GM19035 (cell line): ENCODE results near the gene SKAP1.

Source experiments
- ATAC-seq: cut with Tn5 transposase; IDR thresholded peaks from one replicate; pipeline ENCODE4 v1.9.1; 2021; ENCODE audit not compliant: unreplicated experiment

The SKAP1 gene

GRCh38 chr17:48153691-48154358 lies 276.2 kb downstream of the SKAP1 start:
- ATAC-seq = no peak

DNA sequence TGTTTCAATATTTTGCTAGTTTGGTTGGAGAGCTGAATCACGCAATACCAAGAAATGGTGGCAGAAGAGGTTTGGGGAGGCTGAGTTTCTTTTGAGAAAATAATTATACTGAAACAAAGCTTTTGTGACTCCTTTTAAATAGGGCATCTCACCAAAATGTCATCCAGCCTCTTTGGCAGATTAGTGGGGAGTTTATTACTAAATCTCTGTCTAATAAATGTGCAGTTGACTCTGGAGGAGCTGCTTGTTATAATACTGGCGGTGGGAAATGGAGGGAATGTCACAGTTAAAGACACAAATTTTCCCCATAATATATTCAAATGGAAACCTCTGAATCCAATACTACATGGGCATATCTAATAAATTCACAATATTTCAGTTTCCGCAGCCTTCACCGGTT lies 277.7 kb downstream of the SKAP1 start:
- no peak for ATAC-seq

DNA sequence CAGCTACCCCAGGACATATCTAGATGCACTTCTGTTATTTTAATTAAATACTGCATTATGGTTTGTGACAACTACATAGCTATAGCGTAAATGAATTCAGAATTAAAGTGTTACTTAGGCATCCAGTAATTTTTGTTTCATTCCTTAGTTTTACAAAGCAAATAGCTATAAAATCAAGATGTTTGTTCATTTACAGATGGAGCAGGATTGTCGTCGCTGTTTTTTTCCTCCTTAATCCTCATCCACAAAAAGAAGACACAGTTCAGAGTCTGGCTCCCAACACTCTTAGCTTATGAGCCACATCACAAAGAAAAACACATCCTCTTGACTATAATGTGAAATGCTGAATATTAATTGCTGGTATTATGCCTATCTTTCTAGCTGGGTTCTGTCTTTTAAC lies 278.8 kb downstream of the SKAP1 start:
- ATAC-seq = no peak

DNA sequence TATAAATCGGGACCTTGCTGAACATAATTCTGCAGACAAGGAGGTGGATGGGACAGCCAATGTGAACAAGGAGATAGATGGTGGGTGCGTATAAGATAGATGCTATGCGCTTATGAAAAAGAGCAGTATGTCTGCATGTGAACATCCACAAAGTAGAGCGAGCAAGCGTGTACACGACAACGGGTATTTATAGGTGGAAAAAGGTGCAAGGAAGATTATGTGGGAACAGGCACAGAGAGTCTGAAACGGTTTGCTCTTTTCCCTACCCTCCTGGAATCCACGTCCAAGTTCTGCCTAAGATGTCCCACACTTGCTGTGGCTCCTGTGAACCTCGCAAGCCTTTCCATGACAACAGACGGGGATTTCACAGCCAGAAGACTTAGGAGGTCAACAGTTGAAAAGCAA lies 279.4 kb downstream of the SKAP1 start:
- no peak for ATAC-seq

GRCh38 chr17:48149787-48150463 lies 280.1 kb downstream of the SKAP1 start:
- no peak for ATAC-seq

DNA sequence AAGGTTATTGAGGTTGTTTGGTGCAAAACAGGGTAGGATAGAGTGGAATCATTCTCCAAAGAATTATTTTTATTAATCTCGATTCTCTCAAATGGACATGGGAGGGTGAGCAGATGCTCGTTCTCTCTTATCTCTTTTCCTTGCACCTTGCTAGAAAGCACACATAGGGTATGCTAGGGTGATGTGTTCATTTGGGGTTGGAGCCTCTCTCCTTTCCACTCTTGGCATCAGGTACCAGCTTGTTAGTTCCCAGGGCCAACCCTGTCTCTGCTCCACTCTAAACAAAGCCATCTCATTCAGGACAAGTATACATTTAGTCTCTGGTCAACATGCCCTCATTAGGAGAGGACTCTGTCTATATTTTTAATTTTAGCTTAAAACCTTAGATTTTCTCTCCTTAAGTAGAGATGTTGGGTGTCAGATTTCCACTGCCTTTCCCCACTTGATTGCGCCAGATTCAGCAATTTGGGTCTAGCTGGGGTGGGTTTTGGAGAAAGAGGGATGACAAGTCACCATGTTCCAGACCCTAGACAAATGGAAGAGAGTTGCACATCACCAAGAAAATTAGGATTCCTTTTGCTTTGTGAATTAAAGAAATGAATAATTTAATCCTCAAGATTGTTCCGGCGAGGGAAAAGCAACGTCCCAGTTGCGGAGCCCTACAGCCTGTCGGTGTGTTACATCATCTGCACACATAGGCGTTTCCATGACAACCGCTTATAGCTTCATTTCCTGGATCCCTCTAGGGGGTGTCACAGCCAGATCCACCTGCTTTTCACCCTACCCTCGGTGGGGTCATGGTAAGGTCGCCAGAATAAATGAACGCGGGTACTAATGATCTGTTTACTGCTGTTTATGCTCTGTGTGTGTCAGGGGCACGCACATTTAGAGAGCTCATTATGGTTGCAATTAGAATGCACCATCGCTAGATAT lies 280.9 kb downstream of the SKAP1 start:
- ATAC-seq = no peak

DNA sequence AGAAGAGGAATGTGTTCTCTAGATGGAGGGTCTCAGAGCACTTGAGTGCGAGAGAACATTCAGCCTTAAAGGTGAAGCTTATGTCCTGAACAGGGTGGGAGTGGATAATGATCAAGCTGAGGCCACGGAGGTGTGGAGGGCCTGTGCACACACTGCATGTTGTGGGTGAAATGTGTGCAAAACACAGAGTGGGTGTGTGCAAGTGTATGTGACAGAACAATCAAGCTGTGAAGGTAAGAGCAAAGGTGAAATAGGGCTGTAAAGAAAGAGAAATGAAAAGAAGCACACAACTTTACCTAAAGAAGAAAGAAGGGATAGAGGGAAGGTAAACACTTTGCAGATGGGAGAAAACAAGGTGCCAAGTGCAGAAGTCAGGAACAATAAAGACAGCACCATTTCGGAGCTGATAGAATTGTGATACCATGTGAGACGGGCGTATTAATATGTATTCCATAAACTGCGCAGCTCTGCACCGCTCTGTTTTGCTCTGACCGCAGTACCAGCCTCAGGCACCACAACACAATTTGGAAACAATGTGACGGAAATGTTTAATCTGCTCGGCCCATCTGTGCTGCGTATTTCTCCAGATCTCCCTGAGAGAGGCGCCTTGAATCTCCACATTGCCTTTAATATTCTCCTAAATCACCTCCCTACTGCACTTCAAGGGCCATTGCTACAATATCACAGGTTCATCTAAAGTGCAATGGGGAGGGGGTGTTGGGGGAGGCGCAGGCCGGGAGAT lies 281.8 kb downstream of the SKAP1 start:
- no peak for ATAC-seq

GRCh38 chr17:48144976-48145798 lies 284.8 kb downstream of the SKAP1 start:
- no peak for ATAC-seq

GRCh38 chr17:48144231-48144630 lies 285.8 kb downstream of the SKAP1 start:
- ATAC-seq = no peak

DNA sequence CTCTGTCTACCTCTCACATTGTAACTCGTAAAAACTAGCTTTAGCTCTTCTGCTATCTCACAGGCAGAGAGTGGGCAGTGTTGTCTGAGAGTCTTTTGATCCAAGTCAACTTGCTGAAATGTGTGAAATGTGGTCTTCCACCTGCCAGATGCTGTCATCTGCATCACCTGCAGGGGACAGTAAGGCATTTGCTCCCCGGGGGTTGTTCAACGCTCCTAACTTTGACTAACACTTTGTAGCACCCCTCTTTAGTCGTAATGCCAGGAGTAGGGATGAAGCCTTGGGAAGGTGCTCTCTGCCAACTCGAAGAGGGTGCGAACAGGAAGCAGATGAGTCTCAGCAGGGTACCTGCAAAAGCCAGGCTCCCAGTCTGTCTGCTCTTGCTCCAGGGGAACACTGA lies 286.4 kb downstream of the SKAP1 start:
- no peak for ATAC-seq

- ATAC-seq = no peak
Observed at GRCh38 chr17:48139944-48140343, 290.1 kb downstream of the SKAP1 start.

GRCh38 chr17:48137656-48138055 lies 292.4 kb downstream of the SKAP1 start:
- no peak for ATAC-seq

DNA sequence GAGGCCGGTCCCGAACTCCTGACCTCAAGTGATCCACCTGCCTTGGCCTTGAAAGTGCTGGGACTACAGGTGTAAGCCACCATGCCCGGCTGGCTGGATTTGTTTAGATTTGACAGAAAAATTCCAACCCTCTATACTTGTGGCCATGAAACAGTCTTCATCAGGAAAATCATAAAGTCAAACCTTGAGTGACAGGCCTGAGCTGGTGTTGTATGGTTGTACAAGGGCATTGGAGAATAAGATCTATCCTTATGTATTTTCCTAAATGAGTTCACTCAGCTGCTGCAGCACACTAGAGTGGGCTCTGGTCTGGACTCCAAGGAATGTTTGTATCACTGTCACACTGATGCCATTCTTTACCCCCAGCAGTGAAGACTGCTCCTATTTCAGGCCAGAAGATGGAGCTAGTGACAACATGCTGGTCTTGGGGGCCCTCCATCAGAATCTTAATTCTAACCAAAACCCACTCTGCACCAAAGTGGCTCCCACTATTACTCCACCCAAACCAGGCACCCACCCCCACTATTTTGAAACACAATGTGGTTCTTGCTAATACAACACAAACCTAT lies 295.0 kb downstream of the SKAP1 start:
- ATAC-seq = no peak

- ATAC-seq = no peak
Observed at GRCh38 chr17:48132385-48132784, 297.6 kb downstream of the SKAP1 start.

DNA sequence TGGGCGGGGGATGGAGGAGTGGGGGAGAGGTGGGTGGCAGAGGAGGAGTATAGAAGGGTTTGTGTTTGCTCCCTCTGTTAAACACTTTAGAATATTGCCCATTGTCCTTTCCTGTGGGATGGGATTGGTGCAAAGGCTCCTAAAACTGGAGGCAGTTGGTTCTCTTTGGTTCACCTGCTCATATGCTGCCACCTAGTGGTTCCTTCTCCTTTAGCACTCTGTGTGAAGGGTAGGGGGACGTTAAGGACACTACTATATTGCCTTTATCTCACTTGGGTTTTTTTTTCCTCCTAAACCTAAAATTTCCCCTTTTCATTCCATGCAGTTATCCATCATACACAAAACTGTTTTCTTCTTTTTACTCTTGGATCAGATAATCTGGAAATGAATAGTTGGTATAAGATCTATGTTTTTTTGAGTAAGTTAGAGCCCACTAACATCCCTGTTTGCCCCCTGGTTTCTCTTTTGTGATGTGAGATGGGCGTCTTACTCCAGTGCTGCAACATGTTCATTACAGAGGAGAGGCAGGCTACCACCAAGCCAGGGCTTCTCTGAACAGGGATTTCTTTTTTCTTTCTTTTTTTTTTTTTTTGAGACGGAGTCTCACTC lies 298.7 kb downstream of the SKAP1 start:
- no peak for ATAC-seq

GRCh38 chr17:48129981-48130380 lies 300.0 kb downstream of the SKAP1 start:
- no peak for ATAC-seq

GRCh38 chr17:48128400-48128799 lies 301.6 kb downstream of the SKAP1 start:
- ATAC-seq = no peak

DNA sequence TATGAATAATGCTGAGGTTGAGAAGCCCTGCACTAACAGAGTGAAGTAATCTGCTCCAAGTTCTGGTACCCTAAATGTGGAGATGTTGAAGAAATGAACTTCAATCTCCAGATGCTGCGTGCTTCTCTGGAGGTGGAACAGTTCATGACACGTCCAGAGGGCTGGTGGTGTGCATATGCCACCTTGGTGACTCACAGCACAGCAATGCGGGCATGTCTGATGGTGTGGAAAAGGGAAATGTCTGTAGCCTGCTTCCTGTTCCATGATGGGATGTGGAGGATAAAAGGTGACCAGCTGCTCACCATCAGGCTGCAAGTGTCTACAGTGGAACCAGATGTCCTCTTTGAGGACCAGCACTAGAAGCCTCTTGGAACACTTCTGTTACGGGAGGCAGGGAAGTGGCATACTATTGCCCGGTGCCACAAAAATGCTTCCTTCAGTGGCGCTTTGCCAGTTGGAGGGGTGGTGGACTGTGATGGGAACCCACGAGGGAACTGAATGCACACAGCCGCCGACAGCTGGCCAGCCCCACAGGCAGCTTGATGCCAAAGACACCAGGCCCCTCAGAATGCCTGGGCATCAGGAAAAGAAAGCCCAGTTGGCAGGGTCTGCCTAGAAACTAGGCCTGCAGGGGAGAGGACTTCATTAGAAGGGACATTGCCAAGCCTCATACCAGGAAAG lies 302.5 kb downstream of the SKAP1 start:
- ATAC-seq = no peak

DNA sequence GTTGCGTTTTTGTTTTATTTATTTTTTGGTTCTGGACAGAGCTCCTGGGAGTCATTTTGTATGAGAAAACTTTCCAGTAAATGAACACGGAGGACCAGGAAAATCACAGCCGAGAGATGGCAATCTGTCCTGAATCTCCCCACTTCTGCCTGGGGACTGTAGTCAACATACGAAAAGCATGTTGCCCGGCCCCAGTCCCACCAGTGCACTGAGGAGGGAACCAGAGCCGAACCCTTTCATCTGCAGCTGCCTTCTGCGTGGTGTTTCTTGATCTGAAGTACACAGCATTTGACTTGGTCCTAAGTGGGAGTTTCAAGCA lies 303.5 kb downstream of the SKAP1 start:
- no peak for ATAC-seq
